22Rv1 (cell line): ENCODE results near the gene MAMDC2.

Source experiments
- CTCF ChIP-seq: fragments of 450-650 bp; IDR thresholded peaks from 2 replicates; pipeline ENCODE4 v1.5.1; 2017; ENCODE audit warnings: mild to moderate bottlenecking
- ZFX ChIP-seq: fragments of 450-650 bp; IDR thresholded peaks from 2 replicates; pipeline ENCODE4 v1.6.1; 2017; ENCODE audit warnings: antibody characterized with exemption, borderline replicate concordance

GRCh38 chr9:70045452-70045851 lies 1.8 kb downstream of the MAMDC2 start:
- no peak for TF ChIP-seq CTCF
- no peak for TF ChIP-seq ZFX
